ENCODE data around the gene UNC13C.
"Not testable (repeated sequence)": the region's sequence is repeated elsewhere in the genome, so short reads cannot be mapped to it uniquely, and the experiment has no call there.

UNC13C gene

DNA sequence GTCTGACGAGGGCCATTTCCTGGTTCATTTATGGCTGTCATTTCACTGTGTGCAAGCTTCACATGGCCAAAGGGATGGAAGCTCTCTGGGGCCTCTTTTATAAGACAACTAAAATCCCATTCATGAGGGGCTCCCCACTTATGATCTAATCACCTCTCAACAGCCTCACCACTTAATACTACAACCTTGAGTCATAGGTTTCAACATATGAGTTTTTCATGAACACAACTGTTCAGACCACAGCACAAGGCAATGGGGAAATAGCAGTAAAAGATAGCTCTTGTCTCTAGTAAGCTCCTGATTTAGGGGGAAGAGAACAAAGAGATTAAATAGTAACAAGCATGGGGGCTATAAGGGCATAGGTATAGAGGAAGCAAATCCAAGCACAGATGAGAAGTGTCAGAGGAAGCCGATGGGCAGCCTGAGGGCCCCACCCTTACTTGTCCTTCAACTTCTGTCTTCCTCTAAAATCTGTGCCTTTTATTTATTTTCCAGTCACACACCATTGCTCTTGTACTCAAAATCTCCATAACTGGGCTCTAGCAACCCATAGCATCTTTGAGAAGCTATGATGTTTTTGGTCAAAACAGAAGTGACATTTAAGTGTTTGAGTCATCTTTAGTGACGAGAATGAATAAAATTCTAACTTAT lies 329.1 kb downstream of the UNC13C start:
- no peak for DNase-seq

GRCh38 chr15:54307926-54308325 lies 329.7 kb downstream of the UNC13C start:
- DNase-seq: no peak

- DNase-seq: no peak
Measured at GRCh38 chr15:54312528-54312927, 334.3 kb downstream of the UNC13C start.

GRCh38 chr15:54321426-54321825 lies 343.2 kb downstream of the UNC13C start:
- no peak for DNase-seq

- no peak for DNase-seq
Measured at GRCh38 chr15:54322341-54322740, 344.1 kb downstream of the UNC13C start.

GRCh38 chr15:54345301-54345700 lies 367.1 kb downstream of the UNC13C start:
- DNase-seq: no peak

DNA sequence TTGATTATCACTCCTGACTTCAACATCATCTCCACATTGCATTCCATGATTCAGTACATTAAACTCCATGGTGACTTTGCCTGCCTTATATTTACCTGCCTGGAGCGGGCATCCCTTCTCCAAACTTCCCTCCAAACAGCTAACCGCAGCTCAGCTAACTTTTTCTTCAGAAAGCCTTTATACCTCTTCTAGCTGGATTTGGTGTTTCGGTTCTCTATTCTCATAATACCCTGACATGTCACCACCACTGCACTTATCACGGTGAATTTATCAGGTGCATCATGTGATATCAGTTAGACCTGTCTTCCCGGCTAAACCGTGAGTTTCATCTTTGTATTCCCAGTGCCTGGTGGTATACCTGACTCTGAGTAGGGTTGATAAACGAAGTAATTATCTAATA lies 367.6 kb downstream of the UNC13C start:
- DNase-seq: no peak

DNA sequence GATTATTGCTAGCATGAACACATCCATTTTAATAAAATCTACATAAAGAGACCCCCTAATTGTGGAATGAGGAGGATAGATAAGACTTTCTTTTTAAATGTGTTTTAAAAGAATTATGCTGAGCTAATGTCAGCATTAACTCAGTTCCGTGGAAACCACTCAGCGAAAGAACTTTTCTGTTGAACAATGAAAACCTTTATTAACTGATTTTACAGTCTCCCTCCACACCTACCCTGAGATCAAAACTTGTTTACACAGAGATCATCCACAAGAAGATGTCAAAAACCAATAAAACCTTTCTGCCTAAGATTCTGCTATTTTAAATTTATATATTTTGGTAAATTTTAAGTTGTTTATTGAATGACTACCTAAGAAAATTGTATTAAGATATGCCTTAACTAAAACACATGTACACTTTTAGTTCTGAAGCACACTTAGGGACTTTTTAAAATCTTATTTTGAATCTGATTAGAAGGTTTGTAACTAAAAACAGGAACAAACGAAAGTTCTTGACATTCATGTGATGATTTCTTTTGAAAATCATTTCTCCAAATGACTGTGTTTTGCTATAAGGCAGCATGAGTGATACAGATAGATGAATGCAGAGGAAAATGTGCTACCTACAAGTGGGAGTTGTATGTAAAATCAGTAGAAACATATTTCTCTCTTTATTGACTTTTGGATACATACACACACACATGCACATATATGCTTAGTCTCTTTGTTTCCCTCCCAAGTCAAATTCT lies 369.0 kb downstream of the UNC13C start:
- DNase-seq: no peak

DNA sequence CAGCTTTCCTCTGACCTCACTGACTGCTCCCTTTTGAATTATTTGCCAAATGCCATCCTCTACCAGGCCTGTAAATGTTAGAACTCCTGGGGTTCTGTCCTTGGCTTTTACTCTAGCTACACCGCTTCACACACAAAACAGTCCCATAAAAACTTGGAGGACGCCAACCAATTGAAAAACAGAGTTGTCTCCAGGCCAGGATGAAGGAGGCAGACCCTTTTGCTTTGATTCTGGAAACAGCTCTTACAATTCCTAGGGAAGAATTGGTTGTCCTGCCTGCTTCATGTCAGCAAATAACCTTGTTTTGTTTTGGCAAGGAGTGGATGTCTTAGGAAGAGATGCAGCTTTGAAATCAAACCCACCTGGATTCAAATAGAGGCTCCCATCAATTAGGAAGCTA lies 375.5 kb downstream of the UNC13C start:
- no peak for DNase-seq

DNA sequence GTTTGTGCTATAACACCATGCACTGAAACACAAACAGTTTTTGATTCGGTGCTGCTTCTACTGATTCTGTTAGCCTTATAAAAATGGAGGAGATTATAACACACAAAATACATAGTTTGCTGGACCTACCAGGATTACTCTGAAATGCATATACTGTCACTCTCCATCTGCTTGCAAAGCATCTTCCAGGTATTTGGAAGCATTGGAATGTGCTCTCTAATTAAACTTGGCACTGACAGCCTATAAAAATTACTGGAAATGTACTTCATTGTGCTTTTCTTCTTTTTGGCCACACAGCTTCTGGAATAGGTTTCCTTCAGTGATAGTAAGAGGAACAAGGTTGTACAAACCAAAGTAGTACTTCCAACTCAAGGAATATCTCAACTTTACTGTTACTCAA lies 376.1 kb downstream of the UNC13C start:
- DNase-seq: no peak

DNA sequence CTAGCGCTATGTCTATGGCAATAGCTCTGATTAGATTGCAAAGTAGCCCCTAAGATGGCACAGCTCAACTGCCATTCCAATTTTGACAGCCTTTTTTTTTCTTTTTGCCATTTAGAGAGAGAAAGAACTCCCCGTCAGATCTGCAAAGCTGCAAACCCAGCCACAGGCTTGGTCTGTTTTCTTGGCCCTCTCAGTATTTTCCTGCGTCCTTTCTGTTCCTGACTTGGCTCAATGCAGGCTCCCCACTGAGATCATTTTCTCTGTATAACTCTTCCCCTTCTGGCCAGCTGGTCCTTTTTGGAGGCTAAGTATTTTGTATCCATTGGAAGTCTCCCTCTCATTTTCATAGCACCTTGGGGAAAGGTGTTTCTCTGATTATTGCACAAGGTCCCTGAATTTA lies 386.7 kb downstream of the UNC13C start:
- no peak for DNase-seq

- no peak for DNase-seq
Measured at GRCh38 chr15:54373332-54373731, 395.1 kb downstream of the UNC13C start.

GRCh38 chr15:54374184-54374952 lies 396.1 kb downstream of the UNC13C start:
- no peak for DNase-seq

GRCh38 chr15:54387799-54388198 lies 409.6 kb downstream of the UNC13C start:
- no peak for DNase-seq

DNA sequence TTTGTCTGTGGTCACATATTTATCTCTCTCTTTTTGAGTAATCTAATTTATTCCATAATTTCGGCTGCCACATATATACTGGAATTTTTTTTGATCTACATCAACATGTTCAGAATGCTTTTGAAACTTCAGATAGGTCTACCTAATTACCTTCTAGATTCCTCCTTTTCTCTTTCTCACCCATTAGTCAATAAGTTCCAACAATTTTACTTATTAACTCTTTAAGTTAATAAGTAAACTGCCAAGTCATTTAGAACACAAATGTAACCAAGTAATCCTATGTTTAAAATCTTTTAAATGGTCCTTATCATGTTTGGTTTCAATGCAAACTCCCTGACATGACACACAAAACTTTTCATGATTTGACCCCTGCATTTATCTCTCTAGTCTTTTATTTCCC lies 410.5 kb downstream of the UNC13C start:
- DNase-seq: no peak

GRCh38 chr15:54410481-54410880 lies 432.2 kb downstream of the UNC13C start:
- DNase-seq: no peak

DNA sequence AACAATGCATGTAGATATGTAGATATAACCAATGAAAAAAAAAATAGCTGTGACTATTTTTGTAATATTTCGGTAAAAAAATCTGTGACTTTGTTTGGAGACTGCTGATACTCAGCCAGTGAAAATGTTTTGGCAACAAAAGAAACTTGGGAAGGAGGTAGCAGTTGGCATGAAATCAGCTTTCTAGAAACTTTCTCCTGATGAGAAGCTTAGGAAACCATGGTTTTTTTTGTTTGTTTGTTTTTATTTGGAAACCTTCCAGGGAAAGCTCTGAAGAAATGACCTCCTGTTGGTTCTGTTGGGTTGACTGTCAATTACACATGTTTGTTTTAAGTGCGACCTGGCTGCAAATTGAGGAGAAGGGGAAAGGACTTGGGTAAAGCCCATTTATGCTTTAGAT lies 445.9 kb downstream of the UNC13C start:
- no peak for DNase-seq

DNA sequence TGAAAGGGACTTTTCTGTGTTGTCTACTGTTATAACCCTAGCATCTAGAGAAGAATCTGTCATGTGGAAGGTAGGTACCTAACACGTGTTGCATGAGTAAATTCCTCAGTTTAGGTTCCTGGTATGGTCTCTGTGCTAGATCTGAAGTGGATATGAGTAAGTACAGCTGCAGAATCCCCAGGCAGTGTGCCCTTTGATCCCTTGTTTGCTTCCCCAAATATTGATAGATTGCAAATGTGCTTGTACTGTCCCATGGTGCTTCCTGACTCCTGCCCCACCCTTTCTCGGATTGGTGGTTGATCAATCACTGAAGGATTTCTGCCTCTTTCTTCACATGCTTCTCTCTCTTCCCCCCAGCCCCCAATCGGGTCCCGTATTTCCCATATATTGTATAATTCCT lies 450.4 kb downstream of the UNC13C start:
- no peak for DNase-seq

- not testable (repeated sequence) for DNase-seq
Measured at GRCh38 chr15:54450288-54450687, 472.0 kb downstream of the UNC13C start.

DNA sequence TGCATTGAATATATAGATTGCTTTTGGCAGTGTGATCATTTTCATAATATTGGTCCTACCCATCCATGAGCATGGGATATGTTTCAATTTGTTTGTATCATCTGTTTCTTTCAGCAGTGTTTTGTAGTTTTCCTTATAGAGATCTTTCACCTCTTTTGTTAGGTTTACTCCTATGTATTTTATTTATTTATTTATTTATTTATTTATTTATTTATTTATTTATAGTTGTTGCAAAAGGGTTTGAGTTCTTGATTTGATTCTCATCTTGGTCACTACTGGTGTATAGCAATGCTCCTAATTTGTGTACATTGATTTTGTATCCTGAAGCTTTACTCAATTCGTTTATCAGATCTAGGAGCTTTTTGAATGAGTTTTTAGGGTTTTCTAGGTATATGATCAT lies 478.2 kb downstream of the UNC13C start:
- no peak for DNase-seq

GRCh38 chr15:54462511-54462913 lies 484.3 kb downstream of the UNC13C start:
- DNase-seq: no peak

DNA sequence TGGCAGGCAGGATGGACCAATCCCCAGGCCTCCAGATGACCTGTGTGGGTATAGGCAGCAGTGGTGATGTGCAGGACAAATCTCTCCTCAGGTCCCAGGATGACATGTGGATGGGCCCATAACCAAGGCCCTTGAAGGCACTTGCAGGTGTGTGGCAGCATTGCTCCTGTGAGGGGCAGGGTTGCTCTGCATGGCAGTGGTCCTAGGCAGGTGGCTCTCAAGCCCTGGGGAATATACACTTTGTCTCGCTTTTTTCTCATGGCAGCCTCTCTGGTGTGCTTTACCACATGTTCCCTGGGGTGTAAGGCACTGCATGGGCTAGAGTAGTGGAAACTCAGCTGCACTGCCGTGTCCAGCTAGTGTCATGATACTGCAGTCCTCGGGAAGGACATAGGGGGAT lies 503.6 kb downstream of the UNC13C start:
- no peak for DNase-seq

DNA sequence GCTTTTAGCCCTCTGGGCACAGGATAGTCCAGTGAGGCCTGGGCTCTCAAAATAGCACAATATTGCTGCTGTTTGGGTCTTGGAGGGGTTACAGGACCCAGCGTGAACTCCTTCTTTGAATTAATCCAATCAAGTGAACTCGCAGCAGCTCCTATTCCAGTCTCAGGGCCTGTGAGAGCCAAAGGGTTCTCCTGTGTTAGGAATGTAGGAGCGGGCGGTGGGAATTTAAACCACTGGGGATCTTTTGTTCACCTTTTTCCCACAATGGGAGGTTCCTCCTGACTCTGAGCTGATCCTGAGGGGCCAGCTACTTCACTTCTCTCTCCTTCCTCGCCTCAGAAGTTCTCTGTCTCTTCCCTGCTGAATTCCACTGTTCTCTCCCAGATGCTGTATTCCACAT lies 504.0 kb downstream of the UNC13C start:
- DNase-seq: no peak

DNA sequence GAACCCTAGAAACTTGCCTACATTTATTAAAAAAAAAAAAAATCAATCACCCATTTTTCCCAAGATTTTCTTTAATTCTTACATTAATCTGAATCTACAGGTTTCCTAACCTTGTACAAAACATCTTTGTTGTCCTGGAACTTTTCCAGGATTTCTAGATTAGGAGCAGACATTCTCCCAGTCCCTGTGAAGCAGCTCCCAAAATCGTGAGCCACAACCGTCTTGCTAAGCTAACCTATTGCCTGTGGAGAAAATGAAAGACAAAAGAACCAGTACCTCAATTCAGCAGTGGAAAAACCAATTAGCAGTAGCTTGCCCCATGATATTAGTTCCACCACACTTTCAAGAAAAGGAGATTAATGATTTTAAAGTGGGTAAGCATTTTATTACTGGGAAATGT lies 522.1 kb downstream of the UNC13C start:
- DNase-seq: no peak

Data from NCI-H1694 treated with DMSO at 0.1 percent for 48 hours (cell line).